HG03520 (cell line): ENCODE data around the gene DTX3.

Experiments
- ATAC-seq: cut with Tn5 transposase; IDR thresholded peaks from one replicate; pipeline ENCODE4 v1.9.1; 2021; ENCODE audit warnings: mild to moderate bottlenecking, moderate library complexity; ENCODE audit not compliant: unreplicated experiment

The DTX3 gene

DNA sequence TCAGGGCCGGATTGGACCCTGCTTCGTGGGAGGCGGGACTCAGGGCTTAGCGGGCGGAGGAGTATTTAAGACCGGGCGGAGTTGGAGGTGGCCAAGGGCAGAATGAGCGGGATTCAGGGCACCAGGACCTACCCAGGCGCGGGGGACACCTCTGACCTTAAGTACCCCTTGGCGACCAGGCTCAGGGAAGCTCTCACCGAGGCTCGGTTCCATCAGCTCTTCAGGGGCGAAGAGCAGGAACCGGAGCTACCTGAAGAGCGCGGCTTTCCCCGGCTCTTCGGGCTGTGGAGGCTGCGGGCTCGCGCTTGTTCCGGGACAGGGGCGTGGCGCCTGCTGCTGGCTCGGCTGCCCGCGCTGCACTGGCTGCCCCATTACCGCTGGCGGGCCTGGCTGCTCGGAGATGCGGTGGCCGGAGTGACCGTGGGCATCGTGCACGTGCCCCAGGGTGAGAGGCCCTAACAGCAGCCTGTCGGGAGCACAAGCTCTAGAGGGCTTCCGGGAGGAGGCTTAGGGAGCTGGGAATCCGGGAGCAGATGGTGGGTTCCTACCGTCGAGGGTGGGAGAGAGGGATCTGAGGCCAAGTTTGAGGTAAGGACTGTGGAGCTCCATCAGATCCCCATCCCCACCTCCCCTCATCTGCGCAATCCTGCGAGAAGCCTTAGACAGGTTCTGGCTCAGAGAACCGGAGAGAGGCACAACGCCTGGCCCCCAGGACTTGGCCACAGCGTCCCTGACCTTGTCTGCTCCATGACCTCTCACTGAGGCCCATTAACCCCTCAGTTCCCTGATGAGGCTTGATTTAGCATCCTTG is 15.0 kb downstream of the DTX3 start:
- no peak for ATAC-seq

DNA sequence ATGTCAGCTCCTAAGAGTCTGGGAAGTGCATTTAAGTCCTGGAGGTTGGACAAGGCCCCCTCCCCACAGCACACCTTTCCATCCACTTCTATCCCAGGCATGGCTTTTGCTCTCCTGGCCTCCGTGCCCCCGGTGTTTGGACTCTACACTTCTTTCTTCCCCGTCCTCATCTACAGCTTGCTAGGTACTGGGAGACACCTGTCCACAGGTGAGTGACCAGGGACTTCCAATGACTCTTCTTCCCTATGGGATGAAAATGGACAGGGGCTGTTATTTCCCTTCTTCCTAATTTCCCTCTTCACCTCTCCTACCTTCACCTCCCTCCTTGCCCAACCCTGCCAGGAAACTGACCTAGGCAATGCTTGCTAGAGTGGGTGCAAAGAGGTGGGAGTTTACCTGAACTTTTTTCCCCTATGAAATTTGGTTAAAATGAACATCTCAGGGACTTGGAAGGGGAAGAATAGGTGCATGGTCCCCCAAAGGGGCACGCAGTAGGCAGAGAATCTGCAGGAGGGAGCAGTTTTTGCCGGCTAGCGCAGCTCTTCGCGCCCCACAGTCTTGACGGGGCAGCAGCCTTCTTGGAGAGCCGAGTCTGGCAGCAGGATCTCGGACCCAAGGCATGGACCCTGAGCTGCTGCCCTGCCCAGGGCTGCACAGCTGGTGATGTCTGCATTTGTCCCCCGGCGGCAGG is 15.8 kb downstream of the DTX3 start:
- no peak for ATAC-seq

DNA sequence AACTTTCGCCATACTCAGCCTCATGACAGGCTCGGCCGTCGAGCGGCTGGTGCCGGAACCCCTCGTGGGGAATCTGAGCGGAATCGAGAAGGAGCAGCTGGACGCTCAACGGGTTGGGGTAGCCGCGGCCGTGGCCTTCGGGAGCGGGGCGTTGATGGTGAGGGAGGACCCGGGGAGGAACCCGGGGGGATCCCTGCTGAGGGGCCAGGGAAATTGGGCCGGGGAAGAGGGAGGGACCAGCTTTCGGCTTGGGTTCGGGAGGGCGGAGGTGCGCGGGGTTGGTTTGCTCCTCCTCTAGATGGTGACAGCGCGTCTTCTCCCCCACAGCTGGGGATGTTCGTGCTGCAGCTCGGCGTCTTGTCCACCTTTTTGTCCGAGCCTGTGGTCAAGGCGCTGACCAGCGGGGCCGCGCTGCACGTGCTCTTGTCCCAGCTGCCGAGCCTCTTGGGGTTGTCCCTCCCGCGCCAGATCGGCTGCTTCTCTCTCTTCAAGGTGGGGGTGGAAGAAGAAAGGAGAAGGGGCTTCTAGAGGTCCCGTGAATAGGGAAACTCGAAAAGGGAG is 16.4 kb downstream of the DTX3 start:
- ATAC-seq, result no peak

DNA sequence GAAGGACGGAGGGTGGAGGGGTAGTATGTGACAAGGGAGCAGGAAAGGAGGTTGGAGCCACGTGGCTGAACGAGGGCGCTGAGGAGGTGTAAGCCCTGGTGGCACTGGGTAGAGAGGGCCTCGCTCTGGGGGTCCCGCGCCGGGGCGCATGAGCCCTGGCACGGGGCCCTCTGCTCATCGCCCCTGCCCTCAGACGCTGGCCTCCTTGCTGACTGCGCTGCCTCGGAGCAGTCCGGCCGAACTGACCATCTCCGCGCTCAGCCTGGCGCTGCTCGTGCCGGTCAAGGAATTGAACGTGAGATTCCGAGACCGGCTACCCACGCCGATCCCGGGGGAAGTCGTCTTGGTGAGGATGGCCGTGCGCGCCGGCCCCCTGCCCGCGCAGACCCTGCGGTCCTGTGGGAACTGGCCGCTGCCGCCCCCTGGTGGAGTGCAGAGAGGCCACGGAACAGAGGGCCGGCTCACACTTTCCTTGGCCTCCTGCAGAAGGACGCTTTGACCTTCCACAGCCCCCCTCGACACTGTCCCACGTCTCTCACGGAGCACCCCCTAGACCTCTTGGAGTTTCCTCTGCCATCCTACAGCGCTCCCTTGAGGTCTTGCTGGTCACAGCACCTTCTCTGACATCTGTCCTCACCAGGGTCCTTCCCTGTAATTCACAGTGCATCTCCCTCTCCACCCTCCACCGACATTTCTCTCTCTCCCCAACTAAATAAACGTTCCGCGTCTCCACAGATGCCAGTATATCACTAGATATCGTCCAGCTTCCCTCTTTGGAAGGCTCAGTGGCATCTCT is 17.1 kb downstream of the DTX3 start:
- ATAC-seq, result peak; percentile 50

DNA sequence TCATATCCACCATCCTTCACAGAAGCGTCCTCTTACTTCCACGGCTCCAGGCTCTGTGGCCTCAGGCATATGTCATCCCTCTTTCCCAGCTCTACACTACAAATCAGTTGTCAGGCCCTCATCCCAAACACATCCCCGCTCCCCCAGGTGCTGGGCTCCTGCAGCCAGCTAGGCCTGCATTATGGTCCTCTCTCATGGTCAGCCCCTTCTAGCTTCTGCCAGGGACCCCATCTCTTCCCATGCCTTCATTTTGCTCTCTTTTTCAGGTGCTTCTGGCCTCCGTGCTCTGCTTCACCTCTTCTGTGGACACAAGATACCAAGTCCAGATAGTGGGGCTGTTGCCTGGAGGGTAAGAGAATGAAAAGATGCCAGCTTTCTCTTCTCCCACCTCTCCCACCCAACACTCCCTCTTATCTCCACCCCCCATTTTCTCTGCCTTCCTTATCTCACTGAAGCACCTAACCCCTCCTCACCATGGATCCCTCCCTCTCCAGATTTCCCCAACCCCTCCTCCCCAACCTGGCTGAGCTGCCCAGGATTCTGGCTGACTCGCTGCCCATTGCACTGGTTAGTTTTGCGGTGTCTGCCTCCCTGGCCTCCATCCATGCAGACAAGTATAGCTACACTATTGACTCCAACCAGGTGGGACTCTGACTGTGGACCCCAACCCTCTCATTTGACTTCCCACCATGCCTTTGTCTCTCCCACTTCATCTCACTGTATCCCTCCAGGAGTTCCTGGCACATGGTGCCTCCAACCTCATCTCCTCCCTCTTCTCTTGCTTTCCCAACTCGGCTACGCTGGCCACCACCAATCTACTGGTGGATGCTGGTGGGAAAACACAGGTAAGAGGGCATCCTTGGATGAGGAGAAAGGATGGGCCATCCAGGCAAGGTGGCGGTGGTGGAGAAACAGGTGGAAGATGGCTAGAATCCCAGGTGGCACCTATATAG is 17.9 kb downstream of the DTX3 start:
- no peak for ATAC-seq

DNA sequence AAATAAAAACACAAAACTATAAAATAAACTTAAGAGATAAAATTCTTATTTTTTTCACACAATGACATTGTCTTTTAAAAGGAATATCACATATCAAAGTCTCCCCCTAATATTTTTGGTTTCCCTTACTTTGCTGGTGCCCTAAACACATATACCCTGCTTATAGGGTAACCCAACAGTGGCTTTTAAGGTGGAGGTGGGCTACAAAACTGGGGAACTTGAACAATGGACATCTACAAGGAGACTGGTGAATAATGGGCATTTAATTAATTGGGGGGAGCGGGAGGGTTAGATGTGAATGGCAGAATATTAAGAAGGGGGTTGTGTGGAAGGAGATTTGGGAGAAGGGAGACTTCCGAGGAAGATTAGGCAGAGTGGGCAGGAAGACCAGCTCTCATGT is 18.8 kb downstream of the DTX3 start:
- no peak for ATAC-seq

DNA sequence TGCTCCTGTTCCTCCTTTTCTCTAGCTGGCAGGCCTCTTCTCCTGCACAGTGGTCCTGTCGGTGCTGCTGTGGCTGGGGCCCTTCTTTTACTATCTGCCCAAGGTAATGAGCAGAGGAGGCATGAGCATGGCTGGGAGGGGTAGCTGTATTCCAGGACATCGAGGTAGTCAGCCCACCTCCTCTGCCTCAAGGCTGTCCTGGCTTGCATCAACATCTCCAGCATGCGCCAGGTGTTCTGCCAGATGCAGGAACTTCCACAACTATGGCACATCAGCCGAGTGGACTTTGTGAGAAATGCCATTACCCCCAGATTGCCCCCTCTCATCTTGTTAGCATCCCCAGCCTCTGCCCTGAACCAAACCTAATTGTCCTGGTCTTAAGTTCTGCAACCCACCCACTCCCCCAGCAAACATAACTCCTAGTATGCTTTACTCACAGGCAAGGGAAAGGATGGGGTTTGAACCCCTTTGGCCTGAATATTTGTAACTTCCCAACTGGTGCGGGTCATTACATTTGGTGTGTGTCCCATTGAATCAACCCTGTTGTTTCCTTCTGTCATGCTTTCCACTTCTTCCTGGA is 19.3 kb downstream of the DTX3 start:
- no peak for ATAC-seq

DNA sequence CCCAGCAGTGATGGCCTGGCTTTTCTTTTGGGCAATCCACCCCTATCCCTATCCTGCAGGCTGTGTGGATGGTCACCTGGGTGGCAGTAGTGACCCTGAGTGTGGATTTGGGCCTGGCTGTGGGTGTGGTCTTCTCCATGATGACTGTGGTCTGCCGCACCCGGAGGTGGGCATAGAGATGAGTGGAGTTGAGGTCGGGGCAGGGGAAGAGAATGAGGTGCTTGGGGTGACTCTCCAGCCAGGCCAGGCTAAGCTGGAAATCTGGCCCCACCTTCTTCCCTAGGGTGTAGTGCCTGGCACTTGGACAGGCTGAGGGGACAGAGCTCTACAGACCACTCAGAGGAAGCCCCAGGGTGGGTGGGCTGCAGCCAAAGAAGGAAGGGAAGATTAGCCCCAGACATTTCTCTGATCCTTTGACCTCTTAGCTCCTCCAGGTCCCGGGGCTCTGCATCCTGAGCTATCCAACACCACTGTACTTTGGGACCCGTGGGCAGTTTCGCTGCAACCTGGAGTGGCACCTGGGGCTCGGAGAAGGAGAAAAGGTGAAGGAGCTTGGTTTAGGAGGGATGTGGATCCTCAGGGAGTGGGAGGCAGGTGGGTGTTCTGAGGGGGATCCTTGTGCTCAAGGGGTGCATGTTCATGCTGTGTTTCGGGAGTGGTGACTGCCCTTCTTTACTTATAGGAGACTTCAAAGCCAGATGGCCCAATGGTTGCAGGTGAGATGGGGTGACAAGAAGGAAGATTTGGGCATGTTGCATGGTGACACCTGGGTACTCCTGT is 20.0 kb downstream of the DTX3 start:
- no peak for ATAC-seq

DNA sequence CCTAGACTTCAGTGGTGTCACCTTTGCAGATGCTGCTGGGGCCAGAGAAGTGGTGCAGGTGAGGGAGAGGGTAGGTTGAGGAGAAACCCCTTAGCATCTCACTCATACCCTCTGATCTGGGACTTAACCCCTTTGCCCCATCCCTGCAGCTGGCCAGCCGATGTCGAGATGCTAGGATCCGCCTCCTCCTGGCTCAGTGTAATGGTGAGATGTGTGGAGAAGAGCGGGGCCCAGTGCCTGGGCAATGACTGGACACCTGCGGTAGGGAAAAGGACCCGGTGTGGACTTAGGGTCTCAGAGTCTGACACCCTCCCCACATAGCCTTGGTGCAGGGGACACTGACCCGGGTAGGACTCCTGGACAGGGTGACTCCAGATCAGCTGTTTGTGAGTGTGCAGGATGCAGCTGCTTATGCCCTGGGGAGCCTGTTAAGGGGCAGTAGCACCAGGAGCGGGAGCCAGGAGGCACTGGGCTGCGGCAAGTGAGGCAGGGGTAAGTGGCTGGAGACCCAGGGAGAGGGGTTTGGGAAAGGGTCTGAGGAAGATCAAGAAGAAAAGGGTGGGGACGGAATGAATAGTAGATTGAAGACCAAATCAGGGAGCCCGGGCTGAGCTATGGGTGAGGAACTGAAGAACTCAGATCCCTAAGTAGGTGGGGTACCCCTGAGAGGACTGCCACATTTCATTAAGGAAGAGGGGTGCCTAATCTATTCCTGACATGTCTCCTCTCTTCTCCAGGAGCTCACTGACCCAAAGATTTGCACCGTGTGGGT is 20.8 kb downstream of the DTX3 start:
- no peak for ATAC-seq

DNA sequence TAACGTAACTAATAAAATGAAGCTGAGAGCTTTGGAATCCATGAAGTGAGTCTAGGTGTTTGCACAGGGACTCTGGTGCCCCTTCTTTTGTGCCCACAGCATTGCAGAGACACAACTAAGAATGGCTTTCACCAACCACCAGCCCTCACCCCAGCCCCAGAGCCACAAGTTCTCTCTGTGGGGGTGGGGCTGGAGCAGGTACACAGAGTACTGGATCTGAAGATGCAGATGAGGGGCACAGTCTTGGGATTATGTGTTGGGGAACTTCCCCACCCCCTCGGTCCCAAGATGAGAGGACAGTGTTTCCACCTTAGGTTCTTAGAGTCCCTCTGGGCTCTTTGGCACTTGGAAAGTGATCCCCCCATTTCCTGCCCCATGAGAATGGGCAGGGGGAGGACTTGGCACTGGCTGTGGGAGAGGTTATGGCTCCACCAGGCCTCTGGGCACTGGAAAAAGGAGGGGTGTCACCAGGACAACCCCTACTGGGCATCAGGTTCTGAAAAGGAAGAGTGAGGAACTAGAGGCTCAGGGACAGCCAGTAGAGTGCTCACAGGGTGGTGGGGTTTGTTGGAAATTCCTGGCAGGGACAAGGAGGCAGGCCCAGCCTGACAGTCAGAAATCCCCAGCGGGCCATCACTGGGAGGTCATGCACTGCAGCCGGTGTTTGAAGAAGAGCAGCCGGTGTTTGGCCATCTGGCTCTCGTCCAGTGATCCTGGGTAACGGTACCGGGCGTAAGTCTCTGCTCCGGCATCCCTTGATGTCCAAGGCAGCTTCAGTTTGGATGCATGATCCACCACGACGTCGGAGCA is 21.7 kb downstream of the DTX3 start:
- ATAC-seq, result no peak

DNA sequence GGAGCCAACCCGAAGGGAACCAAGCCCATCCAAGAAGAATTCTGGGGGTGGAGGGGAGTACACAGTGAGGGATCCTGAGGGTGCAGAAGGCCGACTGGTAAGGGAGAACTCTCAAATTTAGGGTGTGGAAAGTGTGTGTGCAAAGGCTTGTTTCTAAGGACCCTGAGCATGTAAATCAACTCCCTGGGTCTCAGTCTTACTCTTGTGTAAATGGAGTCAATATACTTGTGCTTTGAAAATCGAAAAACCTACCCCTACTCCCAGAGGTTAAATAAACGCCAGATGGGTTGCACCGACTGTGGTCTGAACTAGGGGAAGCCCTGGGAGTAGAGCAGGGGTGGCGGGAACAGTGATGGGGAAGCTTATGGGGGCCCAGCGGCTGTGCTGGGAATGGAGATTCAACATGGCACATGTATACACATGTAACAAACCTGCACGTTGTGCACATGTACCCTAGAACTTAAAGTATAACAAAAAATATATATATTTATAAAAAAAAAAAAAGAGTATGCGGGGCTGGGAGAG is 22.4 kb downstream of the DTX3 start:
- no peak for ATAC-seq

DNA sequence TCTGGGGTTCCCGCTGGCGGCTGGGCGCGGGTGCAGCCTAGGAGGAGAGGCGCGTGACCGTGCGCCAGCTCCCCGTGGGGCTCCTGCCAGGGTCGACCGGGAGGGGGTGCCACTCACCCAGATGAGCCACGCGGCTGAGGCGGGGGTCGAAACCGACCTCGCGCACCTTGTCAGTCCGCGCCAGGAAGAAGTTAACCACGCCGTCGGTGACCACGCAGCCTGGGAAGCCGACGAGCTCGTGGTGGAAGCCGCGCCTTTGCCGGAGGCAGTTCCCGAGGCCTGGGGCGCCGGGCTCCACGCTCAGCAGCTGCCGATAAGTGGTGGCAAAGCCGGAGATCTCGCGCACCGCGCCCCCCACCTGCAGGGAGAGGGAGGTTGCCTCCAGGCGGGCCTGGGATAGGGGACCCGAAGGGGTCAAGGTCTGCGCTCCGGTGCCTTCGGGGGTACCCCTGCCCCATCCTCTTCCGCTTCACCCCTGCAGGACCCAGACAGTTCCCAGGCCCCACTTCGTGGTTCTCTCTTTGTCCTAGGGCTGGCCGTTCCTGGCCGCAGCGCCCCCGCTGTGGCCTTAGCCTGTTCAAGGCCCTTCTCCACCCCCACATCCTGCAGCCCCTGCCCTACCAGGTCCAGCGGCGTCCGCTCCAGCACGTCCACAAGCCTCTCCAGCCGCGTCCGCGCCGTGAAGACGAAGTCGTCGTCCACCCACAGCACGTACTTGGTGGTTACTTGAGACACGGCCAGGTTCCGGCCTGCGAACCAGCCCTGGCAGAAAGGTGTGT is 23.1 kb downstream of the DTX3 start:
- no peak for ATAC-seq

DNA sequence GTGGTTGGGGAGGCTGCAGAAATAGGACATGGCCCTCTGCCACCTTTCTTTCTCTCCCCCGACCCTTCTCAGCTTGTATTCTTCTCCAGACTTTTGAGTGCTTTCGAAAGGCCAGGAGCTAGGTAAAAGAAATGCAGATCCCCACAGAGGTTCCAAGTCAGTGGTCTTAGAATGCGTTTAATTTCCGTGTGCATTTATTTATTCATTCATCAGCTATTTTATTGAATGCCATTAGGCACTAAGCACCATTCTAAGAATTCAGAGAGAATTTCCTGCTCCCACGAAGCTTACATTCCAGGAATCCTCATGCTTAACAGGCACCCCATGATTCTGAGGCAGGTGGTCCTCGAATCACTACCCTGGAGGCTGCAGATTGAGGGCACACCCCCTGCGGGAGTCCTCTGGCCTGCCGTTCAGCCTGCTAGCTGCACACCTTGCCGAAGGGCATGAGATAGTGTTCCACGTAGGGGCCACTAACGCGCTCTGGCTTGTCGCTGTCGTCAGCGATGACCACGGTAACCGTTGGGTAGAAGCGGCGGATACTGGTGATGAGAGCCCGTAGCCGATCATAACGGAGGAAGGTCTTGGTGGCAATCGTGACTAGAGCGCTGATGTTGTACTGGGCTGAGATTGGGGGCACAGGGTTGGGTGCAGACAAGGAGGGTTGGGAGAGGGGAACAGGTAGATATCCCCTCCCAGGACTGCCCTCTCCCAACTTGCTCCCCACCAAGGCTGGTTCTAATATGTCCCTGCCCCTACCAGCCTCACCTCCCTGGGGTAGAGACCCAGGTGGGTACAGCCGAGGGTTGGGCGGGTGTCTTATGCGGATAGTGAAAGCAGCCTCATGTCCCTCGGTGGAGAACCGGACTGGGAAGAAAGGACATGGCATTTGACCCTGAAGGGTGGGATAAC is 23.9 kb downstream of the DTX3 start:
- ATAC-seq, result no peak

DNA sequence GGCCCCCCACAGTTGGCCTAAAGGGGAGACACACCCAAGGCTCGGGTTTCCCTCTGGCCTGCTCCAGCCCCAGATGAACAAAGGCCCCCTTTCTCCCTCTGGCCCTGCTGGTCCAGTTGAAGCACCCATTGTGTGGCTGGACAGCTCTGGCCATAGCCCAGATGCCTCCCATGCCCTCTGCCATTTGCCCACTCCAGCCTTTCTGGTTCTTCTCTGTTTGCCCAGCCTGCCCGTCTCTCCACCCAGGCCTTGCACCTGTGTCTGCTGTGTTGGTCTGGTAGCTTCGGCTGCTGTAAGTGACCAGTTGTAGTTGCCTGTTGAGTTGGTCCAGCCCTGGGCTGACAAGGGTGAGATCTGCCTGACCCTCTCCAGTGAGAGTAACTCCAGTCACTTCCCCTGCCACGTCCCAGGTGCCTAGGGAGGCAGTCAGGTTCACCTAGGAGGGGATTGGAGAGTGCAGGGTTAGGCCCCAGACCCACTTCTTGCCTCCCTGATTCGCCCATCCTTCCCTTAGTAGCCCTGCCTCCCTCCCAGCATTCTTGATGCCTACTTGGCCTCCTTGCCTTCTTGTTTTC is 25.4 kb downstream of the DTX3 start:
- ATAC-seq, result no peak

DNA sequence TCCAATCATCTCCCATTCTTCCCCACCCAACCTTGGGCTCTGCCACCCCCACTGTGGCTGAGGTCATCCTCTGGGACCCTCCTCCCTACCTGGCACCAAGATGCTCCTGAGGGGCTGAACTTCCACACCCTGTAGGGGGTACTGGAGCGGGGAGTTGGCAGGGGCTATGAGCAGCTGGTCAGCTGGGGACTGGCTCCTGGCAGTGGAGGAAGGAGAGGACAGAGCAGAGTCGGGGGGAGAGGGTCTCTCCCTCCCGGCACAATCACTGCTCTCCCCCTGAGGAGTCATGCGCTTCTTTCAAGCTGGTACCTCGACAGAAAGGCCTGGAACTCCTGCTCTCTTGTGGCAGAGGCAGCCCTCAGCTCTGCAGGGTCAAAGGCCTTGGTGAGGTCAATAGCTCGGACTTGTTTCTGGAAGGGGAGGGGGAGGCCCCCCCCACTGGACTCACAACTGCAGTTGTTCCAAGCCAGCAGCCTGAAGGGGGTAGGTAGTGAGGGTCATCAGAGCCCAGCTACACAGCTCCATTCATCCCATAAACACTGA is 26.3 kb downstream of the DTX3 start:
- ATAC-seq, result no peak
